Tibial nerve (tissue), 3 donors: ENCODE results near the gene CIZ1.
A peak's percentile ranks its signal among the peaks of the same experiment; 100 is the strongest.

Source experiments
- CTCF ChIP-seq, 5 experiments: fragments of 200-600 bp in 3 of 5; fragments of 450-650 bp in 2 of 5; sonication (generic) in 3 of 5; IDR thresholded peaks; one replicate each; pipeline ENCODE4 v1.5.1; 2016 to 2019; ENCODE audit warnings: antibody characterized with exemption in 5 of 5, mild to moderate bottlenecking in 3 of 5, moderate library complexity in 2 of 5
- POLR2A ChIP-seq, 2 donors: fragments of 450-650 bp; IDR thresholded peaks; one replicate each; pipeline ENCODE4 v1.6.1; 2017; ENCODE audit warnings: antibody characterized with exemption in 2 of 2, mild to moderate bottlenecking in 2 of 2, moderate library complexity in 2 of 2

GRCh38 chr9:128117613-128118471 is 73.5 kb downstream of the CIZ1 start:
- TF ChIP-seq CTCF (IDR thresholded peaks at IDR 0.05): peak; percentile 100
- TF ChIP-seq POLR2A (IDR thresholded peaks at IDR 0.05): no peak
